Measurements from ENCODE around the gene TLE2. TPM values are rescaled to one million over a fixed set of nuclear protein-coding genes. Genes with fewer than 3 reads are reported as not detected.

The TLE2 gene
- total RNA-seq, 1 experiment from 2014 or later = 3.1 TPM

GRCh38 chr19:3031607-3031867 lies 2.5 kb upstream of the TLE2 start:
- no peak overlapping the region for H3K18ac ChIP-seq (ENCODE audit: insufficient read length, low read depth, low read length)
- no peak overlapping the region for H4K5ac ChIP-seq (ENCODE audit: insufficient read length, low read depth, low read length)
- H4K91ac ChIP-seq (ENCODE audit: insufficient read length, low read depth, low read length) = no peak overlapping the region
- H3K4me3 Mint-ChIP-seq = peak overlapping the region in 1 of 2 experiments; percentile 50; a peak in 1 of 5 replicates
- peaks cover 12% of the 10 kb centered on the region for H3K23me2 ChIP-seq (ENCODE audit: insufficient read length, low read depth, low read length, poor library complexity, severe bottlenecking)
- no peak overlapping the region for H2AK5ac ChIP-seq (ENCODE audit: insufficient read length, low read length)
- no peak overlapping the region for H3K27ac ChIP-seq (ENCODE audit: insufficient read length, low read depth, low read length)
- TF ChIP-seq CTCF (conservative IDR thresholded peaks at IDR 0.05) = no peak
- H3K4me2 ChIP-seq (ENCODE audit: insufficient read depth, insufficient read length, low read length) = no peak overlapping the region
- H3K56ac ChIP-seq (ENCODE audit: insufficient read length, low read depth, low read length) = no peak overlapping the region
- H2BK120ac ChIP-seq (ENCODE audit: low read depth, low read length, poor library complexity, severe bottlenecking) = no peak overlapping the region
- H4K8ac ChIP-seq (replicated peaks; ENCODE audit: insufficient read length, low read depth, low read length) = no peak overlapping the region
- no peak overlapping the region for H2BK12ac ChIP-seq (ENCODE audit: insufficient read length, low read depth, low read length)
- no CpG with 5 or more reads among the region's 5 CpGs for WGBS (ENCODE audit: extremely low coverage, insufficient read length, low lambda C conversion rate)
- H3K23ac ChIP-seq (ENCODE audit: insufficient read length, low read depth, low read length) = no peak overlapping the region
- H3K9ac ChIP-seq (ENCODE audit: extremely low read depth, insufficient read length, low read length) = no peak overlapping the region
- no peaks in the 10 kb centered on the region for H3K9me3 ChIP-seq (ENCODE audit: control insufficient read depth, low read depth, low read length)
- H4K20me1 ChIP-seq (ENCODE audit: control insufficient read depth, insufficient read depth, insufficient read length) = no peaks in the 10 kb centered on the region
- peaks cover 2% of the 10 kb centered on the region; the same call in 1 of the 2 replicates for H3K4me1 ChIP-seq (ENCODE audit: insufficient read depth, low read length)
- peaks cover 2% of the 10 kb centered on the region; the same call in 1 of the 2 replicates for H3K27me3 ChIP-seq (ENCODE audit: insufficient read depth, low read length)
- no peak overlapping the region; a peak in 1 of 7 replicates for H3K27ac Mint-ChIP-seq
- H3K79me2 ChIP-seq (ENCODE audit: insufficient read depth, low read length) = no peaks in the 10 kb centered on the region
- no peak overlapping the region for H2BK15ac ChIP-seq (ENCODE audit: low read depth, low read length)
- no peak overlapping the region for H2AFZ ChIP-seq (ENCODE audit: low read length)
- no peak overlapping the region for H2BK20ac ChIP-seq (ENCODE audit: low read depth, low read length, poor library complexity, severe bottlenecking)
- H3K36me3 Mint-ChIP-seq (ENCODE audit: insufficient read depth in 1 of 3, low read depth in 3 of 3) = peaks cover 0 to 2% (median 1%) of the 10 kb centered on the region in 3 experiments; a peak in 3 of 7 replicates
- H3K4me1 Mint-ChIP-seq = peaks cover 18 to 30% of the 10 kb centered on the region in 2 experiments
- no peak overlapping the region for H3K4ac ChIP-seq (ENCODE audit: low read depth, low read length)
- no peak overlapping the region for H2BK5ac ChIP-seq (ENCODE audit: insufficient read length, low read length)
- H3T11ph ChIP-seq (ENCODE audit: low read length) = no peak overlapping the region
- DNase-seq = no peak
- H3K79me1 ChIP-seq (ENCODE audit: insufficient read depth, low read depth, low read length, poor library complexity, severe bottlenecking) = no peaks in the 10 kb centered on the region
- H3K14ac ChIP-seq (ENCODE audit: insufficient read depth, low read length) = no peak overlapping the region
- peaks cover 89% of the 10 kb centered on the region for H3K27me3 Mint-ChIP-seq (ENCODE audit: low read depth)
- H3K9me3 Mint-ChIP-seq = no peaks in the 10 kb centered on the region; a peak in 2 of 5 replicates

Data from H9 (cell line).